Esophagus muscularis mucosa (tissue), 3 donors: ENCODE data around the gene HDAC4.

ENCODE experiments used
- POLR2A ChIP-seq: fragments of 450-650 bp; IDR thresholded peaks from one replicate; pipeline ENCODE4 v1.6.1; 2017; ENCODE audit warnings: antibody characterized with exemption, moderate library complexity, mild to moderate bottlenecking, low read depth
- TF ChIP-seq, protein P1 (sequence below), 3 experiments: fragments of 200-600 bp in 2 of 3; fragments of 450-650 bp in 1 of 3; sonication (generic) in 2 of 3; IDR thresholded peaks; one replicate each; pipeline ENCODE4 v1.5.1; 2017 to 2019; ENCODE audit warnings: antibody characterized with exemption in 3 of 3, mild to moderate bottlenecking in 2 of 3, moderate library complexity in 1 of 3

DNA sequence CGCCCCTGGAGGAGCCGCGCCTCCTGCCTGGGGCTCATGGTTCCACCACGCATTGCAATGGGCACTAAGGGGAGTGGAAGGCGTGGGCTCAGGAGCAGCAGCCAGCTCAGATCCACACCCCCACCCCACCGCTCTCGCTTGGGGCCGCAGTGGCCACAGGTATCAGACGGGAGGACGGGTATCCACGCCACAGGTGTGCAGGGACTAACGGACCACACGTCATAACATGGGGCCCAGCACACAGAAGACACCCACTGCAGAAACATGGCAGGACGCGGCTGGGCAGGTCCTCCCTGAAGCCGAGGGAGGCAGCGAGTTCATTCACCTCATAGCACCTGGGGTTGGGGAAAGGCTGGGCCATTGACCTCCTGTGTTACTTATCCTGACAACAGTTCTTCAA is 13.0 kb downstream of the HDAC4 start:
- TF ChIP-seq, protein P1, sequence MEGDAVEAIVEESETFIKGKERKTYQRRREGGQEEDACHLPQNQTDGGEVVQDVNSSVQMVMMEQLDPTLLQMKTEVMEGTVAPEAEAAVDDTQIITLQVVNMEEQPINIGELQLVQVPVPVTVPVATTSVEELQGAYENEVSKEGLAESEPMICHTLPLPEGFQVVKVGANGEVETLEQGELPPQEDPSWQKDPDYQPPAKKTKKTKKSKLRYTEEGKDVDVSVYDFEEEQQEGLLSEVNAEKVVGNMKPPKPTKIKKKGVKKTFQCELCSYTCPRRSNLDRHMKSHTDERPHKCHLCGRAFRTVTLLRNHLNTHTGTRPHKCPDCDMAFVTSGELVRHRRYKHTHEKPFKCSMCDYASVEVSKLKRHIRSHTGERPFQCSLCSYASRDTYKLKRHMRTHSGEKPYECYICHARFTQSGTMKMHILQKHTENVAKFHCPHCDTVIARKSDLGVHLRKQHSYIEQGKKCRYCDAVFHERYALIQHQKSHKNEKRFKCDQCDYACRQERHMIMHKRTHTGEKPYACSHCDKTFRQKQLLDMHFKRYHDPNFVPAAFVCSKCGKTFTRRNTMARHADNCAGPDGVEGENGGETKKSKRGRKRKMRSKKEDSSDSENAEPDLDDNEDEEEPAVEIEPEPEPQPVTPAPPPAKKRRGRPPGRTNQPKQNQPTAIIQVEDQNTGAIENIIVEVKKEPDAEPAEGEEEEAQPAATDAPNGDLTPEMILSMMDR (IDR thresholded peaks at IDR 0.05) = no peak
- no peak for TF ChIP-seq POLR2A
